Right ventricle myocardium superior (tissue), 1 donor: ENCODE data around the gene R3HDM4. TPM values are rescaled to one million over a fixed set of nuclear protein-coding genes. Genes with fewer than 3 reads are reported as not detected.
"Not testable (repeated sequence)": the region's sequence is repeated elsewhere in the genome, so short reads cannot be mapped to it uniquely, and the experiment has no call there.

Source experiments
- ATAC-seq: fragments of 200-7000 bp; cut with Tn5 transposase; one replicate; pipeline ENCODE4 v1.9.1; 2020; ENCODE audit warnings: mild to moderate bottlenecking; ENCODE audit not compliant: poor library complexity
- DNase-seq: peaks from one replicate; pipeline ENCODE4 v3.0.0-alpha.2; 2020
- intact Hi-C: fragments of 100-400 bp; cut with DNase I; formaldehyde crosslinking; loops from one replicate; pipeline ENCODE4 v1.11.2; 2022
- total RNA-seq: library from RNA; stranded (reverse); fragmentation: NEBNext Ultra II Directional; extraction: Animal tissue kit (Norgen Biotek cat#: 25700); gene quantifications from one replicate; pipeline ENCODE4 v1.2.1, GENCODE V29; 2021
- donor health status: DM: no; HTN: yes; CAD: no; lungs with severe emphysema.

The R3HDM4 gene
- total RNA-seq, 1 donor from 2014 or later = 20.3 TPM

DNA sequence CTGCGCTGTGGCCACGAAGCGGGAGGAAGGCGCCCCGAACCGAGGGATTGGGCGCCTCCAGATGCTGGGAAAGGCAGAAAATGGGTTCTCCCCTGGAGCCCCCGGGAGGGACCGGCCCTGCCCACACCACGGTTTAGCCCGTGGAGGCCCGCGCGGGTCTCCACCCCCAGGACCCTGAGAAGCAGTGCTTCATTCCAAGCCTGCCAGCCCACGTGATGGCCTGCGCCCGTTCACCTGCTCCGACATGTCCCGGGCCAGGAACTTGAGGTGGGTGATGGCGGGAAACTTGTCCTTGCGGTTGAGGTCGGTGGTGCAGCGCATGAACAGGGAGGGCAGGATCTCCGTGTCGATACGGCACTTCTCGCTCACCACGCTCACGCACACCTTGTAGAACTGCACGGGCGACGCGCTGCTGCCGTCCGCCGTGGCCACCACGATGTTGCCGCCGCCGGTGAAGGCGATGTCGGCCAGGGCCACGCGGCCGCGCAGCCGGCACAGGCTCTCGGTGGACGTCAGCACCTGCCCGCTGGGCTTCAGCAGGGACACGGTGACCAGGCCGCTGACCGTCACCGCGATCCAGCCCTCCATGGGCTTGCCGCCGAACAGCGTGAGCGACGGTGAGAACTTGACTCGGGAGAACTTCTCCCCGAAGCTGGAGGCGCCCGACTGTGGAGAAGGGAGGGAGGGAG lies 27.3 kb downstream of the R3HDM4 start:
- ATAC-seq (no peak), DNase-seq (no peak)
- intact Hi-C loops = no loop called here

DNA sequence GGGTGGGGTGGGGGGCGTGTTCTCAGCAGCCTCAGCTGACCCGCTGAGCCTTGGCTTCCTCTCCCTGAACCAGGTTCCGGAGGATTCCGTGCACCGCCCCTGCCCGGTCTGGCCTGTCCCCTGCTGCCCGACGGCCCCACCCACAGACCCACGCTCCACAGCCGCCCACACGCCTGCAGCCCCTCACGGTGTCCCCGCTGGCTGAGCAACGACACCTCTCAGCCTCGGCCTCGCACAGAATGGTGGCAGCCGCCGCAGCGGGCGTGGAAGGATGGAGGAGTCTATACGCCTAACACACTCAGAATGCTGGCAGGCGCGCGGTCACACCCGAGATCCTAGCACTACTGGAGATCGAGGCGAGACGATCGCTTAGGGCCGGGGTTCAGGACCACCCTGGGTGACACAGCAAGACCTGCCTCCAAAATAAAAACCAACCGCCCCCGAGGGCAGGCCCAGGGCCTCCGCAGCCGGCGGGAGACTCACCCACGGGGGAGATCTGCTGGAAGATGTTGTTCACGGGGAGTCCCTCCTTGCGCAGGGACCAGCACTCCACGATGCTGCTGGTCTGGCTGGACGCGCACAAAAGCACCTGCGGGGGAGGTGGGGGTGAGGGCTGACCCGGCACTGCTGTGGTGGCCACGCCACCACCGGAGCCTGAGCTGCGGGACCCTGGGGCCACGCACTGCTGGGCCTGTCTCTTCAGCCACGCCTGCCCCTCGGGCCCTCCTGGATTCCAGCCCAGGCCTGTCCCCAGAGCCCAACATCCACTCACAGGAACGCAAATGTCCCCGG lies 28.4 kb downstream of the R3HDM4 start:
- DNase-seq = no peak
- ATAC-seq = no peak
- intact Hi-C loops = no loop called here

GRCh38 chr19:883661-884211 lies 29.3 kb downstream of the R3HDM4 start:
- peak; percentile 11 for ATAC-seq
- intact Hi-C loops = no loop called here
- DNase-seq = no peak

- ATAC-seq = no peak
- no peak for DNase-seq
- intact Hi-C loops = no loop called here
These were observed 30.0 kb downstream of the R3HDM4 start for GRCh38 chr19:882871-883497.

- DNase-seq = no peak
- intact Hi-C loops = no loop called here
- ATAC-seq = no peak
These were observed 31.5 kb downstream of the R3HDM4 start for GRCh38 chr19:881385-882071.

DNA sequence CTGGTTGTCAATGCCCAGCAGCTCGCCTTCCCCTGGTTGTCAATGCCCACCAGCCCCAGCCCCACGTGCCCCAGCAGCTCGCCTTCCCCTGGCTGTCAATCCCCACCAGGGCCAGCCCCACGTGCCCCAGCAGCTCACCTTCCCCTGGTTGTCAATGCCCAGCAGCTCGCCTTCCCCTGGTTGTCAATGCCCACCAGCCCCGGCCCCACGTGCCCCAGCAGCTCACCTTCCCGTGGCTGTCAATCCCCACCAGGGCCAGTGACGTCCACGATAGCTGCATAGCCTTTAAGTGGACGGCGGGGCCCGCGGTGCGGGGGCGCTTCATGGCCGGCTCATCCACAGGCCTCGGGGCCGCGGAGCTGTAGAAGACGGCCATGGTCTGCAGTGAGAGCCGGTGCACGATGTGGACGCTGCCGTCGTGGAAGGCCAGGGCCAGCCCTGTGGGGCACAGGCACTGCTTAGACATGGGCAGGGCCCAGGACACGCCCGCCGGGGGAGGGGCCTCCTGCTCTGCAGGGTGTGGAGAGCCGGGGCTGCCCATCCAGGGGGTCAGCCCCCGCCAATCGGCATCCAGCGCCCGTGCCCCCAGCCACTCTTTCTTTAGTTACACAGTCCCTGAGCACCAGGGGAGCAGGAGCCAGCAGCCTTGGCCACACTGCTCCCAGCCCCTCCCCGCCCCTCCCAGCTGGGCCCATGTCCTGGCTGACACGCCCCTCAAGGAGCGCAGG lies 33.1 kb downstream of the R3HDM4 start:
- intact Hi-C loops = no loop called here
- no peak for DNase-seq
- no peak for ATAC-seq

DNA sequence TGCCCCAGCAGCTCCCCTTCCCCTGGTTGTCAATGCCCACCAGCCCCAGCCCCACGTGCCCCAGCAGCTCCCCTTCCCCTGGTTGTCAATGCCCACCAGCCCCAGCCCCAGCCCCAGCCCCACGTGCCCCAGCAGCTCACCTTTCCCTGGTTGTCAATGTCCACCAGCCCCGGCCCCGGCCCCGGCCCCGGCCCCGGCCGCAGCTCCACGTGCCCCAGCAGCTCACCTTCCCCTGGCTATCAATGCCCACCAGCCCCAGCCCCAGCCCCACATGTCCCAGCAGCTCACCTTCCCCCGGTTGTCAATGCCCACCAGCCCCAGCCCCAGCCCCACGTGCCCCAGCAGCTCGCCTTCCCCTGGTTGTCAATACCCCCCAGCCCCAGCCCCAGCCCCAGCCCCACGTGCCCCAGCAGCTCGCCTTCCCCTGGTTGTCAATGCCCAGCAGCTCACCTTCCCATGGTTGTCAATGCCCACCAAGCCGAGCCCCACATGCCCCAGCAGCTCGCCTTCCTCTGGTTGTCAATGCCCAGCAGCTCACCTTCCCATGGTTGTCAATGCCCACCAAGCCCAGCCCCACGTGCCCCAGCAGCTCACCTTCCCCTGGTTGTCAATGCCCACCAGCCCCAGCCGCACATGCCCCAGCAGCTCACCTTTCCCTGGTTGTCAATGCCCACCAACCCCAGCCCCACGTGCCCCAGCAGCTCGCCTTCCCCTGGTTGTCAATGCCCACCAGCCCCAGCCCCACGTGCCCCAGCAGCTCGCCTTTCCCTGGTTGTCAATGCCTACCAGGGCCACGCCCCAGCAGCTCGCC lies 34.1 kb downstream of the R3HDM4 start:
- DNase-seq, intact Hi-C loops, ATAC-seq: not testable (repeated sequence)

DNA sequence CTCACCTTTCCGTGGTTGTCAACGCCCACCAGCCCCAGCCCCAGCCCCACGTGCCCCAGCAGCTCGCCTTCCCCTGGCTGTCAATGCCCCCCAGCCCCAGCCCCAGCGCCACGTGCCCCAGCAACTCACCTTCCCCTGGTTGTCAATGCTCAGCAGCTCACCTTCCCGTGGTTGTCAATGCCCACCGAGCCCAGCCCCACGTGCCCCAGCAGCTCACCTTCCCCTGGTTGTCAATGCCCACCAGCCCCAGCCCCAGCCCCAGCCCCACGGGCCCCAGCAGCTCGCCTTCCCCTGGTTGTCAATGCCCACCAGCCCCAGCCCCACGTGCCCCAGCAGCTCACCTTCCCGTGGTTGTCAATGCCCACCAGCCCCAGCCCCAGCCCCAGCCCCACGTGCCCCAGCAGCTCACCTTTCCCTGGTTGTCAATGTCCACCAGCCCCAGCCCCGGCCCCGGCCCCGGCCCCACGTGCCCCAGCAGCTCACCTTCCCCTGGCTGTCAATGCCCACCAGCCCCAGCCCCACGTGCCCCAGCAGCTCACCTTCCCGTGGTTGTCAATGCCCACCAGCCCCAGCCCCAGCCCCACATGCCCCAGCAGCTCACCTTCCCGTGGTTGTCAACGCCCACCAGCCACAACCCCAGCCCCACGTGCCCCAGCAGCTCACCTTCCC lies 34.9 kb downstream of the R3HDM4 start:
- DNase-seq, intact Hi-C loops, ATAC-seq: not testable (repeated sequence)

DNA sequence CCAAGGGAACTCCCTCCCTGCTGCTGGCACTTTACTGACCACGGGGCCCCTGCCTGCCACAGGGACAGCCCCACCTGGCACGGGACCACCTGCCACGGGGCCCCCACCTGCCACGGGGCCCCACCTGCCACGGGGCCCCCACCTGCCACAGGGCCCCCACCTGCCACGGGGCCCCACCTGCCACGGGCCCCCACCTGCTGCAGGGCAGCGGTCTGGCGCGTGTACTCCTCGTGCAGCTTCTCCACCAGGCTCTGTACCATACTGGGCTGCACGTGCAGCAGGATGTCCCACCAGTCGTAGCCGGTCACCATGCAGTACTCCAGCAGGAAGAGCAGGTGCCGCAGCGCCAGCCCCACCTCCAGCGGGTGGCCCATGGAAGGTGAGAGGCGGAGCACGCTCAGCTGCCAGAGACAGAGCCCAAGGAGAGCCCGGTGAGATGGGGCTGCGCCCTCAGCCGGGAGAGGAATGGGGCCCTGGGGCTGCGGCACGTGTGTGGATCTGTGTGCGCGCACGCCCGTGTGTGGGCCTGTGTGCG lies 36.2 kb downstream of the R3HDM4 start:
- DNase-seq (no peak), ATAC-seq (no peak)
- intact Hi-C loops = no loop called here

DNA sequence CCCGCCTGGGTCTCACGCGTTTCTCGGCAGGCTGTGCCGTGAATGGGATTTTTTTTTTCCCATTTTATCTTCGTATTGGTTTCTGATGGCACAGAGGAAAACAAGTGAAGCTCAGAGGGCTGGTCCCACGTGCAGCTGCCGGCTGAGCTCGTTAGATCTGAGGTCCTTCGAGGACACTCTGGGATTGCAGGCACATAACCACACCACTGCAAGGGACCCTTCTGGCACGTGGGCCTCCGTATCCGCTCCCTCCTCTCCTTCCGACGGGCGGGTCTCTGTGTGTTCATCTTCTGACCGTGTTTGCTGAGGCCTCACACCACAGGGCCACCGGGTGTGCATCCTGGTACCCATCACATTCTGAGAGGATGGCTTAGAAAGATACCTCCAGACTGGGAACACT lies 36.9 kb downstream of the R3HDM4 start:
- ATAC-seq (no peak), DNase-seq (no peak)
- intact Hi-C loops = no loop called here

DNA sequence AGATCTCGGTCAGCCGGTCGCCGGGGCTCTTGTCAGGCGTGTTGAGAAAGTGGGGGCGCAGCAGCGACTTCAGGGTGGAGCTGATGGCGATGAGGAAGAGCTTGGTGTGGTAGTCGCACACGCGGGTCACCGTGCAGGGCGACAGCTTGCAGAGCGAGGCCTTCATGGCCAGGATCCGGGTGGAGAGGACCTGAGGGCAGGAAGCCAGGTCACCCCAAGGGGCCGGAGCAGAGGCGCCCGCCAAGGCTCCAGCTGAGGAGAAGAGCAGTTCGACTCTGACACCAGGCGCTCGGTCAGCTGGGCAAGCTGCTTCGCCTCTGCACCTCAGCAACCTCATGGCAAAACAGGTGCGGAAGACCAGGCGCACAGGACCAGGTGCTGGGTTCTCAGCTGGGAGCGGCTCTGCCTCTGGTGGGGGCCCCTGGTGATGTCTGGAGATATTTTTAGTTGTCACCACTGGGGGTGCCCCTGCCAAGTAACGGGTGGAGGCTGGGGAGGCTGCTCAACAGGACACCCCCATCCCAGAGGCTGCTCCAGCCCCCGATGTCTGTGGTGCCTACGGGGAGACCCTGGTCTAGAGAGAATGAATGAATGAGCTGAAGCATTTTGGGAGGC lies 37.6 kb downstream of the R3HDM4 start:
- DNase-seq (no peak), ATAC-seq (no peak)
- intact Hi-C loops = no loop called here

DNA sequence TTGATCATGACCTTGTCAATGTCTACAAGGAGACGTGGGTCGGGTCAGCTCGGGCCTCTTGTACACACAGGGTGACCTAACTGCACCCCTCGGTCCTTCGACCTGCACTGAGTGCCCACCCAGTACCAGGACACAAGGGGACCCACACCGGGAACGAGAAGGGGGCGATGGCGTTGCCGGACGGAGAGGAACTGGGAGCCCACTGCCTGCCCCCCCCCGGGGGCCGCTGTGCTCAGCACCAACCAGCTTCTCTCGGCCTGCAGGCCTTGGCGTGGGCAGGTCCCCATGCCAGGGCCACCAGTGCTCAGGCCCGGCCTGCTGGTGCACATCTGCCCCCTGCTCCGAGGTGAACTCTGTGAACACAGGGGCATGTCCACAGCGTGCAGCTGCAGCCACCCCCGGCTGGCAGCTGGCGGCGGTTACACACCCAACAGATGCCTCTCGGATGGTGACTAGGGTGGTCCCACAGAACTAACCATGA lies 39.4 kb downstream of the R3HDM4 start:
- DNase-seq (no peak), ATAC-seq (no peak)
- intact Hi-C loops = no loop called here

GRCh38 chr19:873084-873483 lies 39.9 kb downstream of the R3HDM4 start:
- peak; percentile 68 for DNase-seq

DNA sequence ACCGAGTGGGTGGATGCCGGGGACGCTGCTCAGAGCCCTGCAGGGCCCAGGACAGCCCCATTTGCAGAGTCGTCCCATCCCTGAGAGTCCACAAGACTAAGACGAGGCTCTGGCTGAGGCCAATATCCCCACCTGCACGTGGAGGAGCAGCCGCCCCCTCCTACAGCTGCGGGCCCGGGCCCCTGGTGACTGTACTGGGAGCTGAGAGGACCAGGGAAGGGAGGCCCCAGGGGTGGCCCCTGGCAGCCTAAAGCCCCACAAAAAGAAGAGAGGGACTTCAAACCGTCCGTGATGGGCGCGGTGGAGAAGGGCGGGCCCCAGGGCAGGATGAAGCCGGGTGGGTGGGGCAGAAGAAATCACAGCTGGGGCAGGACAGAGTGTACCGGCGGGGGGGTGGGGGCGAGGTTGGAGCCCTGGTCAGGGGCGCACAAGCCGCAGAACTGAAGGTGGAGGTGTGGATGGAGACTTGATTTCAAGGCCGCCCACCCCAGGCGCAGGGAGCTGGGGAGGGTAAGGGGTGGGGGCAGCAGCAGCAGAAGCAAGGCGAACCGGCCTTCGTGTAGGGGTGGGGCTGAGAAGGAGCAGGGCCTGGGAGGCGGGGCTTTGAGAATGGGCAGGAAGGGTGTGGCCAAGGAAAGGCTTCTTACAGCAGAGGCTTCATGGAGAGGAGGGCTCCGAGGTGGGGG lies 40.6 kb downstream of the R3HDM4 start:
- DNase-seq (peak; percentile 87), ATAC-seq (peak; percentile 36)
- intact Hi-C loops = no loop called here

More at GRCh38 chr19:873084-873483, 39.9 kb downstream of the R3HDM4 start:
- no peak for ATAC-seq
- intact Hi-C loops = no loop called here

GRCh38 chr19:871446-872265 lies 41.4 kb downstream of the R3HDM4 start:
- intact Hi-C loops = no loop called here
- DNase-seq = no peak

More at GRCh38 chr19:871446-872265, 41.4 kb downstream of the R3HDM4 start:
- ATAC-seq = no peak
